ENCODE results near the gene ITPR3. TPM values are rescaled to one million over a fixed set of nuclear protein-coding genes. Genes with fewer than 3 reads are reported as not detected.

The ITPR3 gene
- total RNA-seq, 6 donors from 2014 or later, result 95.6 to 179 (median 137) TPM

DNA sequence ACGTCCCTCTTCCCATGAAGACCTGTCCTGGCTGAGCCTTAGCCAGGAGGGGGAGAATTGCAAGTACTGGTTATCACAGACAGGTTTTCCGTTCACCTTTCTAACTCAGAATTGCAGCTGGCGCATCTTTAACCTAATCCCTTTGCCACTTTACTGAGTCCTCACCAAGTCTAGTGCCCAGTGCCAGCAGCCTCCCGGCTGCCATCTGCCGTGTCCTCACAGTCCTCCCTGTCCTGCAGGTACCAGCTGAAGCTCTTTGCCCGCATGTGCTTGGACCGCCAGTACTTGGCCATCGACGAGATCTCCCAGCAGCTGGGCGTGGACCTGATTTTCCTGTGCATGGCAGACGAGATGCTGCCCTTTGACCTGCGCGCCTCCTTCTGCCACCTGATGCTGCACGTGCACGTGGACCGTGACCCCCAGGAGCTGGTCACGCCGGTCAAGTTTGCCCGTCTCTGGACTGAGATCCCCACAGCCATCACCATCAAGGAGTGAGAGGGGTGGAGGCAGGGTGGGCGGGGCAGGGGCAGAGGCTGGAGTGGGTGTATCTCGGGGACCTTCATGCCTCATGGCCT is 49.1 kb downstream of the ITPR3 start:
- H3K9me3 ChIP-seq, result no peaks in the 10 kb centered on the region
- H3K4me1 ChIP-seq, result no peaks in the 10 kb centered on the region
- peak in 1 of 2 donors; percentile 69 for DNase-seq
- TF ChIP-seq POLR2A (IDR thresholded peaks at IDR 0.05) (no peak), EP300 (IDR thresholded peaks at IDR 0.05) (no peak), POLR2AphosphoS5 (IDR thresholded peaks at IDR 0.05) (no peak)
- TF ChIP-seq, protein P1, sequence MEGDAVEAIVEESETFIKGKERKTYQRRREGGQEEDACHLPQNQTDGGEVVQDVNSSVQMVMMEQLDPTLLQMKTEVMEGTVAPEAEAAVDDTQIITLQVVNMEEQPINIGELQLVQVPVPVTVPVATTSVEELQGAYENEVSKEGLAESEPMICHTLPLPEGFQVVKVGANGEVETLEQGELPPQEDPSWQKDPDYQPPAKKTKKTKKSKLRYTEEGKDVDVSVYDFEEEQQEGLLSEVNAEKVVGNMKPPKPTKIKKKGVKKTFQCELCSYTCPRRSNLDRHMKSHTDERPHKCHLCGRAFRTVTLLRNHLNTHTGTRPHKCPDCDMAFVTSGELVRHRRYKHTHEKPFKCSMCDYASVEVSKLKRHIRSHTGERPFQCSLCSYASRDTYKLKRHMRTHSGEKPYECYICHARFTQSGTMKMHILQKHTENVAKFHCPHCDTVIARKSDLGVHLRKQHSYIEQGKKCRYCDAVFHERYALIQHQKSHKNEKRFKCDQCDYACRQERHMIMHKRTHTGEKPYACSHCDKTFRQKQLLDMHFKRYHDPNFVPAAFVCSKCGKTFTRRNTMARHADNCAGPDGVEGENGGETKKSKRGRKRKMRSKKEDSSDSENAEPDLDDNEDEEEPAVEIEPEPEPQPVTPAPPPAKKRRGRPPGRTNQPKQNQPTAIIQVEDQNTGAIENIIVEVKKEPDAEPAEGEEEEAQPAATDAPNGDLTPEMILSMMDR (IDR thresholded peaks at IDR 0.05), result no peak
- H3K27ac ChIP-seq, result no peak overlapping the region
- WGBS, 2 donors, result 90 to 97% methylated on average over 15 to 21 of the region's 21 CpGs
- no peak for ATAC-seq (ENCODE audit: low FRiP score in 2 of 2)
- H3K27me3 ChIP-seq, result no peaks in the 10 kb centered on the region
- H3K36me3 ChIP-seq, result peaks cover 26 to 99% (median 88%) of the 10 kb centered on the region in 4 donors
- H3K4me3 ChIP-seq, result no peak overlapping the region

DNA sequence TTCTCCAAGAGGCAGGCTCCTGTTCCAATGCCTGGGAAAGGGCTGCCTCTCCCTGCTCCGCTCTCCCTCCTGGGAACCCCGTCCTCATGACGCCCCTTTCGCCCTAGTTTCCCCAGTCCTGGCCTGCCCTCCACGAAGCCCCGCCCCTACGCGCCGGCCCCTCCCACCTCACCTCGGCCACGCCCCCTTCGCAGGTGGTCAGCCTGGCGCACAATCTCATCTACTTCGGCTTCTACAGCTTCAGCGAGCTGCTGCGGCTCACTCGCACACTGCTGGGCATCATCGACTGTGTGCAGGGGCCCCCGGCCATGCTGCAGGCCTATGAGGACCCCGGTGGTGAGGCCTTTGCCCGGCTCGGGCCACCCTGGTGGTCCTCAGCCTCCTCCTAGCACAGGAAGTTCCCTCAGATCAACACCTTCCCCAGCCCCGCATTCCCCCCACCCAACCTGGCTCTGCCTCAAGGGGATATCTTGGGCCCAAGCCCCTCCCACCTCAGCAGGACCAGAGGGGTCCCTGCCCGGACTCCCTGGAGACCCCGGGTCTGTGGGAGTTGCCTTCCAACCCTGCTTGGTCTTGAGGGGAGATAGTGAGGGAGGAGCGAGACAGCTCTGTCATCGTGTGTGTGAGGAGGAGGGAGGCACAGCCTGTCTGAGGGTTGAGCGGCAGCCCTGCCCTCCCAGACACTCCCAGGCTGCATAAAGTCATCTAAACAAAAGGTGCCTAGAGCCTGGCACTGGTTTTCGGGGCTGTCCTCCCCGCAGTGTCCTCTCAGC is 50.0 kb downstream of the ITPR3 start:
- WGBS, 2 donors, result 77 to 83% methylated on average over 17 to 30 of the region's 30 CpGs
- no peak overlapping the region for H3K4me3 ChIP-seq
- no peak overlapping the region for H3K27ac ChIP-seq
- H3K36me3 ChIP-seq, result peaks cover 31 to 99% (median 88%) of the 10 kb centered on the region in 4 donors
- H3K27me3 ChIP-seq, result no peaks in the 10 kb centered on the region
- H3K9me3 ChIP-seq, result no peaks in the 10 kb centered on the region
- DNase-seq (peak in 1 of 2 donors; percentile 85), ATAC-seq (ENCODE audit: low FRiP score in 2 of 2) (no peak)
- TF ChIP-seq POLR2A (IDR thresholded peaks at IDR 0.05) (no peak), EP300 (IDR thresholded peaks at IDR 0.05) (no peak), POLR2AphosphoS5 (IDR thresholded peaks at IDR 0.05) (no peak)
- TF ChIP-seq, protein P1 (IDR thresholded peaks at IDR 0.05), result no peak
- H3K4me1 ChIP-seq, result no peaks in the 10 kb centered on the region

DNA sequence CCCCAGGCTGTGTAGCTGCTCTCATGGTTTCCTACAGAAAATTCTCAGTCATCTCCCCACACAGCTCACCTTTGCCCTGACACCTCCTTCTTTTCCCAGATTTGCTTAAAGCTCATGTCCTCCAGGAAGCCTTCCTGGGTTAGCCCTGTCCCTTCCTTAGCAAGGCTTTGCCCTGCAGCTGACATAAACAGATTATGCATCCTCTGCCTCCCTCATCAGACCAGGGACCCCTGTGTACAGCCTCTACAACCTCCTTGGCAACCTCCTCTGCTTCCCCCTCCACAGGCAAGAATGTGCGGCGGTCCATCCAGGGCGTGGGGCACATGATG is 50.6 kb downstream of the ITPR3 start:
- H3K36me3 ChIP-seq, result peaks cover 33 to 100% (median 90%) of the 10 kb centered on the region in 4 donors

DNA sequence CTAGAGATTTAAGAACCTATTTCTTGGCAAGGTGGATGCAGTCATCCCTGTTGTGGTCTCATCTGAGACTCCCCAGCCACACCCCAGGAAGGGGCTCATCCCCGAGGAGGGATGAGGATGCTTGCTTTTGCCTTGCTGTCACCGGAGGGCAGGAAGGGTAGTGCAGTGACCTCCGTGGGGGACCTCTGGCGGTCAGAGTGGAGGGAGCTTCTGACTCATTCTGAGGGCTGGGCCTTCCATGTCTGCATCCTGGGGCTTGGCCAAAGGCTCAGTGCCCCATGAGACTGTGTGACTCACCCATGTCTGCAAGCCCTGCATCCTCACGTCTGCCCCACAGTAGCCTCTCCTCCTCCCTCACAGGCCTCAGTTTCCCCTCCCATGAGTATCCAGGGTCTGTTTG is 51.7 kb downstream of the ITPR3 start:
- Histone ChIP-seq H3K27ac (peak overlapping the region in 1 of 4 donors; percentile 4), H3K27me3 (no peaks in the 10 kb centered on the region), H3K4me1 (no peaks in the 10 kb centered on the region), H3K36me3 (peaks cover 37 to 100% (median 90%) of the 10 kb centered on the region in 4 donors), H3K9me3 (no peaks in the 10 kb centered on the region), H3K4me3 (no peak overlapping the region)
- TF ChIP-seq, protein P1 (IDR thresholded peaks at IDR 0.05), result peak in 4 of 6 experiments; percentile 9 to 49 (median 30)
- TF ChIP-seq POLR2AphosphoS5 (IDR thresholded peaks at IDR 0.05), result no peak
- TF ChIP-seq EP300 (IDR thresholded peaks at IDR 0.05), result no peak
- TF ChIP-seq POLR2A (IDR thresholded peaks at IDR 0.05), result no peak
- 0 to 66% methylated on average over 1 to 5 of the region's 5 CpGs for WGBS, 2 donors
- DNase-seq (no peak), ATAC-seq (ENCODE audit: low FRiP score in 2 of 2) (peak; percentile 62 to 91)

More for the DNA sequence above, 50.6 kb downstream of the ITPR3 start:
- H3K27me3 ChIP-seq, result no peaks in the 10 kb centered on the region
- ATAC-seq (ENCODE audit: low FRiP score in 2 of 2), result no peak
- H3K4me3 ChIP-seq, result no peak overlapping the region
- DNase-seq, result no peak
- no peaks in the 10 kb centered on the region for H3K4me1 ChIP-seq
- TF ChIP-seq EP300 (IDR thresholded peaks at IDR 0.05), result no peak
- H3K9me3 ChIP-seq, result no peaks in the 10 kb centered on the region
- WGBS, 2 donors, result 100% methylated on average over 3 of the region's 3 CpGs; no CpG with 5 or more reads in 1 of the 2 donors
- no peak overlapping the region for H3K27ac ChIP-seq

DNA sequence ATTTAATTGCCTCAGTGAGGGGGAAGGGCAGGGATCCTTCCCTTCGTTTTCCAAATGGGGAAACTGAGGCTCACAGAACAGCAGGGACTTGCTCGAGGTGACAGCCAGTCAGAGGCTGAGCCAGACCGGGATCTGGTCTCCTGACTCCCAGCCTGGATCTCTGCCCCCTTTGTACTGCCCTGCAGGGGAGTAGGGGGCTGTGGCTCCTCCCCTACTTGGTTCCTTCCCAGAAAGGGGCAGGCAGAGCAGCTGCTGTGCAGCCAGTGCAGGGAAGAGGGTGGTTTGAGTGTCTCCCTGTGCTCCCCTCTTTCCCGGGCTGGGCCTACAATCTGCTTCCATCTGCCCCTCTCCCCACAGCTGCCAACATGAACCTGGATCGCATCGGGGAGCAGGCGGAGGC is 52.7 kb downstream of the ITPR3 start:
- Histone ChIP-seq H3K27me3 (no peaks in the 10 kb centered on the region), H3K36me3 (peaks cover 39 to 100% (median 91%) of the 10 kb centered on the region in 4 donors), H3K27ac (no peak overlapping the region), H3K4me3 (no peak overlapping the region), H3K4me1 (no peaks in the 10 kb centered on the region), H3K9me3 (no peaks in the 10 kb centered on the region)
- WGBS, 2 donors, result 75 to 84% methylated on average over 7 of the region's 7 CpGs
- TF ChIP-seq POLR2A (IDR thresholded peaks at IDR 0.05) (no peak), POLR2AphosphoS5 (IDR thresholded peaks at IDR 0.05) (no peak), EP300 (IDR thresholded peaks at IDR 0.05) (no peak)
- TF ChIP-seq, protein P1 (IDR thresholded peaks at IDR 0.05), result no peak
- ATAC-seq (ENCODE audit: low FRiP score in 2 of 2), result no peak
- no peak for DNase-seq
